H54 (cell line): ENCODE measurements around the gene PLEKHA6.
A peak's percentile ranks its signal among the peaks of the same experiment; 100 is the strongest.

Source experiments
- DNase-seq: peaks from one replicate; pipeline ENCODE4 v3.0.0; 2011; ENCODE audit warnings: low spot score, mixed read lengths; ENCODE audit not compliant: insufficient read length
- FAIRE-seq: peaks from 3 replicates; lab custom pipeline; 2011; peaks lifted over from hg19 to GRCh38; lab: Jason Lieb, UNC
- POLR2A ChIP-seq: IDR thresholded peaks from 2 replicates; pipeline ENCODE4 v1.6.1; 2011; ENCODE audit warnings: low read depth, mild to moderate bottlenecking, low read length

The PLEKHA6 gene

DNA sequence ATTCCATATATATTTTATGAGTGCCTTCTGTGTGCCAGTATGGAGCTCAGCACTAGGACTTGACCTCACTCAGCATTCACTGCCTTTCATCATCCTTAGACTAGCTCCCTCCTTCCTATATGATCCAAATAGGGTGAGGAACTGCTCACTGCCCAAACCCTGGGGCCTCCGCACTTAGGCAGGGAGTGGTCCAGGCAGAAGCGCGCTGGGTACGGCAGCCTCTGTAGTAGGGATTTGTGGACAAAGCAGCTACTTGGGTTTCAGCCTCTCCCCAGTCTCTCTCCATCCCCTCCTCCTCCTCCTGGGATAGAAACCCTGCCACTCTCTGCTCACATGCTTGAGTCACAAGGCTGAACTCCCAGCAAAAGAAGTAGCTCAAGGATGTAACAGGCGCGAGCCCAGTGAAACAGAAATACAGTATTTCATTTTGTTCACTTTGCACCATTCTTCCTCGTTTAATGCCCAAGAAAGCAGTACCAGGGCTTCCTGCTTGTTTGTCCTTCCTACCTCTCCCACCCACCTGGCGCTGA lies 32.9 kb downstream of the PLEKHA6 start:
- no peak for TF ChIP-seq POLR2A

DNA sequence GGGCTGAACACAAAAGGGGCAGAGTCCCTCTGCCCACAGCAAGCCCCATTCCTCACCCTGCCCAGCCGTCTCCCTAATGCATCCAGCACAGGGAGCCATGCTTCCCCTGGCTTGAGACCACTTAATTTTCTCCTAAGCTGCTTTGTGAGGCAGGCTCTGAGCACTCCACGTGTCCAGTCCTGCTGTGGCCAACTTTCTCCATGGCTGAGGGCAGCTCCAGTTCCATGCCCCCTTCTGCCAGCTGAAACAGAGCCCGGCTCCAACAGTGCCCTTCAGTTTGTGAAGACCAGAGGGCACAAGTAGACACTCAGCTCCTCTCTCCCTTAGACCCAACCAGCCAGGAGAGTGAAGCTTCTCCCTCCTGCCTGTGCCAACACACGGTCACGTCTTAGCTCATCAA lies 33.8 kb downstream of the PLEKHA6 start:
- TF ChIP-seq POLR2A: no peak
- FAIRE-seq: no peak

More for the DNA sequence above, 32.9 kb downstream of the PLEKHA6 start:
- DNase-seq (no peak), FAIRE-seq (no peak)

DNA sequence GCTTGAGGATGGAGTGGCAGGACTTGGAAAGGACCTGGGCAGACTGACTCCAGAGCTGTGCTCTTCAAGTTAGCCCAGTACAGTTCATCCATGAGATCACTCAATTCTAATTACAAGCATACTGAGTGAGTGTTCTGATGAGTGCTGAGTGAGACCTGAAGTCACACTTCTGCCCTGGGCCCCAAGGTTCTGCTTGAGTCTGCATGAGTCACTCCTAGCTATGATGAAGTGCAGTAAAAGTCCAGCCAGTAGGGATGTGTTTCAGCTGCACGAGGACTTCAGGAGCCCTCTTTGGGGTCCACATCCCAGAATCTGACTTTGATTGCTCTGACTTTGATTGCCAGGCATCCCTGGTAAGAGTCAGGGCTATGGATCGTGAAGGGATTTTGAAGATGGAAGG lies 35.8 kb downstream of the PLEKHA6 start:
- FAIRE-seq (no peak), DNase-seq (peak; percentile 29)
- TF ChIP-seq POLR2A: no peak

More for the DNA sequence above, 33.8 kb downstream of the PLEKHA6 start:
- no peak for DNase-seq

DNA sequence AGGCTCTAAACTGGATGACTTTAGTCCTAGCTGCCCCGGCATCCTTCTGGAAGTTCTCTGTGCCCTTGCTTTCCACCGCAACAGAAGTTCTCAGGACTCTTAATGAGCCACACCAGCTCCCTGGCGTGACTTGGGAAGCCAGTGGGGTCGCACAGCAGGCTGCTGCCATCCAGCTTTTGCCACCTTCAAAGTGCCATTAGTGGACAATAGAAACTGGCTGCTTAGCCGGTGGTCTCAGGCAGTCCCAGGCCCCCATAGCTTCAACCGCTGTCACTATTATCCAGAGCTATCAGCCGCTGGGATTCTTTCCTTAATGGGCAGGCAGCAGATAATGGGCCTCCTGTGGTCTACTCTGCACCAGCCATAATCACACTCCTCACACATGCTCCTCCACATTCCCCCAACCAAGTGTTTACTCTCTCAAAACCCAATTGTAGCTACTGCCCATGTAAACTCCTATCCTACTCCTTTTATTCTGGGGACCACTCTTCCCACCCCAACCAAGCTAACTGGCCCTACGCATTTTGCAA lies 37.3 kb downstream of the PLEKHA6 start:
- no peak for TF ChIP-seq POLR2A
- FAIRE-seq (no peak), DNase-seq (no peak)

DNA sequence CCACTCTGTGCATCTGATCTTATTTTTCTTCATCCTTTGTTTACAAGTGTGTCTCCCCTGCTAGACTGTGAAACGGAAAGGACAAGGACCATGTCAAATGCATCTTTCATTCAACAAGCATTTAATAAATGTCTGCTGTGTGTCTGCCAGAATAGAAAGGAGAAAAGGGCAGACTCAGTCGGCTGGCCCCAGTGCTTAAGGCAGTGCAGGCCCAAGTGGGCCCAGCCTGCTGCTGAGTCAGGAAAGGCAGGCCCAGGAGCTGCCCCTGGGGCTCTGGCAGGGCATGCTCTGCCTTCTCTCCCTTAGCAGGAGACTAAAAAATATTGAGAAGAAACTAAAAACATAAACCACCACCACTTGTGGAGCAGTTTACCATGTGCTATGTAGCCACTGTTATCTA lies 38.1 kb downstream of the PLEKHA6 start:
- TF ChIP-seq POLR2A: no peak
- FAIRE-seq (no peak), DNase-seq (no peak)

DNA sequence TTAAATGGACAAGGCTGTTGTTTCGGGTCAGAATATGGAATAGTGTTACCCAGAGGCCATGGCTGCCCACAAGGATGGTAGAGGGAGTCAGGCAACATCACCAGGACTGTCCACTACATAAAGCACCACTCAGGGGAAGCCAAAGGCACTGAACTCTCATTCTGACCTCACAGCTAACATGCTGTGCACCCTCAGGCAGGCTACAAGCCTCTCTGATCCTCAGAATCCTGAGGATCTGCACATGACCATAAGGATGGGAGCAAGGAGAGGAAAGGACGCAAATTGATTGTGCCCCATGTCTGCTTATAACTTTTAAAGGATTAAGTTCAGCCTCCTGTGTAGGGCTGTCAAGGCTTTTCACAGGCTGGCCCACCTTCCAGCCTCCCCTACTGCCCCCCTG lies 38.7 kb downstream of the PLEKHA6 start:
- TF ChIP-seq POLR2A: no peak
- DNase-seq (no peak), FAIRE-seq (no peak)

DNA sequence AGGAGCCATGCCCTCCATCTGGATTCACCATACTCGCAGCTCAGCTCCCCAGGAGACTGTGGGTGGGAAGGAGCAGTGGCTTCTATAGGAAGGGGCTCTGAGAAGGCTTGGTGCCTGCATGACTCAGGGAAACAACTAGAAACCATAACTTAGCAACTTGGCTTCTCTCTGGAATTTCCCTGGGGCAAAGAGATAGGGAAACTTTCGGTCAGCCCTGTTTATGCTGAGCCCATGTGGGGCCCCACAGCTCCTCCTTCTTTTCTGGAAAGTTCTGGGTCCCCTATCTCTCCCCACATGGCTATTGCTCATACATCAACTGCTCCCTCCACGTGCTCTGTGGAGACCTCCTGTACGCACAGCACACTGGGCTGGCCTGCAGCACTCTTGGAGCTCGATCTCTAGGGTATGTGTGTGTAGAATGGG lies 39.3 kb downstream of the PLEKHA6 start:
- TF ChIP-seq POLR2A: no peak
- DNase-seq (peak; percentile 30), FAIRE-seq (no peak)

DNA sequence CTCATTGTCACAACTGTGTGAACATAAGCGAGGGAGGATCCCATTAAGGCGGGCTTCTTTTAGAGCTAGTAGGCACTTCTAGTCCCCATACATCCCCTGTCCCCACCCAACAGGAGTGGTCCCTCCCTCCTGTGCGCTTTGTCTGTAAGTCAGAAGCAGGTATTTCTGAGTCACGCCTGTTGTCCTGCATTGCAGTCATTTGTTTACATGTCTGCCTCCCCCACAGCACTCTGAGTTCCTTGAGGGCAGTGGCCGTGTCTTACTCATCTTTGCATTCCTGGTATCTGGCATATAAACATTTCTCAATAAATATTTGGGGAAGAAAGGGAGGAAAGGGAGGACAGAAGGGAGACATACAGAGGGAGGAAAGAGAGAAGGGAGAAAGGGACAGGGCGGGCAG lies 40.3 kb downstream of the PLEKHA6 start:
- no peak for TF ChIP-seq POLR2A
- DNase-seq (peak; percentile 59), FAIRE-seq (no peak)

DNA sequence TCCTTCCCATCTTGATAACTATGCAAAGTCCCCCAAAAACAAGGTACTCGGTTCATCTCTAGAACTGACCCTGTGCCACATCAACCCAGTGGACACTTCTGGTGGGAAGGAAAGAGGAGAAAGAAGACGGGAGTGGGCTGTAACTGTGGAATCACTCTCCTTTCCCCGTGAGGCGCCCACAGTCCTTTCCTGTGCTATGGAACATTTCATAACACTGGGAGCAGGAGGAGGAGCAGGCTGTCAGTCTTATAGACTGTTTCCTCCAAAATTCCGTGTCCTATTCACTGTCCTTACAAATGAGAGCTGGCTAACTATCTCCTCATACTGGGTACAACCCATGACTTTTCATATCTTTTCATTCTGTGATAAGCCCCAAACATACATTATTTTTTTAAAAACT lies 40.7 kb downstream of the PLEKHA6 start:
- DNase-seq (no peak), FAIRE-seq (no peak)
- no peak for TF ChIP-seq POLR2A

DNA sequence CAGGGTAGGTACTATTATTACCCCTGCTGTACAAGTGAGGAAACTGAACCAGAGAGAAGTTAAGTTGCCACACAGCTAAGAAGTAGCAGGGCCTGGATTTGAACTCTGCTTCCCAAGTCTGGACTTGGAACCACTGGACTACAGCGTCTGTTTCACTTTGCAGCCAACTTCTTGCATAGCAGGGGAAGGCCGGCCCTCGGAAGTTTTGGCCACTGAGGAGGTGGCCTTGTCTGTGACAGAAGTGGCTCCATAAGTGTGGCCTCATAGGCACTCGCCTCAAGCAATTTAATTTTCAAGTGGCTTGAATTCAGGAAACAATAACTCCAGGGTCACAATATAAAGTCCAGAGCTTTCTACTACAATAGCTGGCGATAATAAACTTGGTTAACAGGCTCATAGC lies 41.4 kb downstream of the PLEKHA6 start:
- no peak for TF ChIP-seq POLR2A
- FAIRE-seq: no peak
- DNase-seq: no peak

DNA sequence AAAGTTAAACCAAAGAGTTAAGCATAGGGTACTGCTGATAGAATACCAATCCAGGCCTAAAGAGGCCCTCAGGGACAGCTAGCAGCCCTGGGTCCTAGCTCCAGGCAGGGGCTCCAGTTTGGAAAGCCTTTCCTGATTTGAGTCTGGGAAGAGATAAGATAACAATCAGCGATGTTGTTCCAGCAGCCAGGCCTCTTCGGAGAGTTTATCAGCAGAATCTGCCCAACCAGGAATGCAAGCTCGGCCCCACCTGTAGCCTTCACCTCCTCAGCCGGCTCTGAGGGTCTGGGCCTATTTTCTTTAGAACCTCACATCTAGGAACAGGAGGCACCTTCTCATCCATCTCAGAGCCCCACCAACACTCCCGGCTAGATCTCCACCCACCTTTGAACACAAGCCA lies 42.6 kb downstream of the PLEKHA6 start:
- DNase-seq: no peak
- TF ChIP-seq POLR2A: no peak

DNA sequence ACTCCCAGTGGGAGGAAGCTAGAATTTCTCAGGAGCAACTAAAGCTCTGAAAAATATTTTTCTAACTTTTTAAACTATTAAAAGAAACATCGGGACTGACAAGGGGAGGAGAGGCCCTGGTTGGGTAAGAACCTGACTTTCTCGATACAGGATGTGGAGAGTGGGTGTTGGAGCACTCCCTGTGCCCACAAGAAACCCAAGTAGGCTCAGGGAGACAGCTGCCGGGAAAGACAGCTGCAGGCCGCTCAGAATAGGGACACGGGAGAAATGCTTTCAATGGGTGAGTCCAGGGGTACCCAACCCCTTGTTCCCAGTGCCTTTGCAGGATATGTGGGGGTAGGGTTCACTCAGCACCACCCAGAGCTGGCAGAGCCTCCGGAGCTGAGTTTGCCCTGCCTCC lies 43.6 kb downstream of the PLEKHA6 start:
- no peak for FAIRE-seq
- no peak for DNase-seq
- TF ChIP-seq POLR2A: no peak

More for the DNA sequence above, 42.6 kb downstream of the PLEKHA6 start:
- FAIRE-seq: no peak

DNA sequence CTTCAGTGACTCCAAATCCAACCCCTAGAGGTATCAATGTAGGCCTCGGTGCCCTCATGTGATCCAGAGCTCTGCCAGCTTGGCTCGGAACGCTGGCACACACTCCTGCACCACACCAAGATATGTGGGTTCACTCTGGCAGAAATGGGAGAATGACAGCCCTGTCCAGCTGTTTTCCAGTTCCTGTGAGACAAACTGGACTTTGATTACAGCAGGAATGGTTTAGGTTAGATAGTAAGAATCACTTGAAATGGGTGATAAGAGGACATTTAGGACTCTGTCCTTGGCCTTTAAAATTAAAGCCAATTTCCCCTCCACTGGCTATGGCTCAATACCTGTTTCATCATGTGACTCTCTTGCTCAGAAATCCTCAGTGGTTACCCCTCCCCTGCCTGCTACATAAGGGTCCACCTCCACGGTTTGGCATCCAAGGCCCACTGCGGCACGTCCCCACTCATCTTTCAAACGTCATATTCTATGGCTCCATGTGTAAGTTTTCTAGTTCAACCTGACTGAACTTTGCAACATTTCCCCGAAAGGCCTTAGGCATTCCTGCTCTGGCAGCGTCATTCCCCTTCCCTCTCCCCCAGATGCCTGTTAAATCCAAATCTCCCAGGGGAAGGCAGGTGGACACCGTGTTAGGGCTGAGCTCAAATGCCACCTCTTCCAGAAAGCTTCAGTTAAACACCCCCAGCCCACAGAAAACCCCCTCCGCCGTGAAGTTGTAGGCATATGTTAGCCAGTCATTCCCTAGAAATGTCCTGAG lies 44.7 kb downstream of the PLEKHA6 start:
- no peak for FAIRE-seq
- DNase-seq: no peak
- TF ChIP-seq POLR2A: no peak

DNA sequence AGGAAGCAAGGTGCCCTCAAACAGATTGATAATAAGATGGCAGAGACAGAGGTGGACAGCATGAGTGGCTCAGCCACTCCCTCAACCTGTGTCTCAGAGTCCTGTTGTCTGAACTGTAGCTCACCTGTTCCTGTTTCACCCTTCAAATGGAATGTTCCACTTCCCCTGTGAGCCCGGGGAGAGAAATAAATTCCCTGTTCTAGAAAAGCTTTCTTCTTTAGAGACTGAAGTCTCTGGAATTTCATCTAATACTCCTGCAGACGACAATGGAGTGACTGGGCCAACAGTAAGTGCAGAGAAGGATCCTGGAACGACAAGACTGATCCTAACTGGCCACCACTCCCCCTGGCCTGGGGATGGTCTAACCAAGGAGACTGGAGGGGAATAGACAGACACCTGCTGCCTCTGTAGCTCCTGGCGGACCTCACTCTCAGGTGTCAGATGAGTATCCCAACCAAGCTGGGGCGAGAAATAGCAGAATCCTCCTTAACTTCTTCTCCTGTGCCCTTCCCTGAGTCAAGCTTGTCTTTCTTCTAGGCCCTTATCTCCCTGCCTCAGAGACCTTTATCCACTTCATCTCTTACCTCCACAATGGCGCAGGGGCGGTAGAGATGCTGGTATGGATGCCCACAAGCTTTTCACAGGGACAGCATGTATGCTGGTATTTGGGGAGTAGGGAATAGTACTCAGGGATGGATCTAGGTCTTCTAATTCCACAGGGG lies 45.4 kb downstream of the PLEKHA6 start:
- no peak for DNase-seq
- FAIRE-seq: no peak
- no peak for TF ChIP-seq POLR2A
